Astrocyte (in vitro differentiated cells and primary cell): ENCODE data around the gene CILP.

Source experiments
- CTCF ChIP-seq: IDR thresholded peaks from 2 replicates; pipeline ENCODE4 v1.5.1; 2011; ENCODE audit warnings: low read depth, mild to moderate bottlenecking, inconsistent platforms, low read length, moderate library complexity; ENCODE audit not compliant: insufficient read depth
- EZH2 ChIP-seq: IDR thresholded peaks from 2 replicates; pipeline ENCODE4 v1.6.1; 2012; ENCODE audit warnings: mild to moderate bottlenecking, low read length, inconsistent platforms; ENCODE audit not compliant: insufficient read depth

GRCh38 chr15:65189102-65189740, 22.1 kb downstream of the CILP start:
- TF ChIP-seq EZH2 (no peak), CTCF (peak; percentile 75)
